Central memory CD4-positive, alpha-beta T cell (primary cell): ENCODE measurements around the gene POLR2L.

Source experiments
- DNase-seq: peaks from one replicate; pipeline ENCODE4 v3.0.0; 2022
- total RNA-seq, 3 experiments: gene quantifications; one replicate each; lab custom pipeline; 2026; lab: John Stamatoyannopoulos, UW

Gene POLR2L
- total RNA-seq, result 9.3 to 55.4 (median 23.9) reads per million in 3 experiments

DNA sequence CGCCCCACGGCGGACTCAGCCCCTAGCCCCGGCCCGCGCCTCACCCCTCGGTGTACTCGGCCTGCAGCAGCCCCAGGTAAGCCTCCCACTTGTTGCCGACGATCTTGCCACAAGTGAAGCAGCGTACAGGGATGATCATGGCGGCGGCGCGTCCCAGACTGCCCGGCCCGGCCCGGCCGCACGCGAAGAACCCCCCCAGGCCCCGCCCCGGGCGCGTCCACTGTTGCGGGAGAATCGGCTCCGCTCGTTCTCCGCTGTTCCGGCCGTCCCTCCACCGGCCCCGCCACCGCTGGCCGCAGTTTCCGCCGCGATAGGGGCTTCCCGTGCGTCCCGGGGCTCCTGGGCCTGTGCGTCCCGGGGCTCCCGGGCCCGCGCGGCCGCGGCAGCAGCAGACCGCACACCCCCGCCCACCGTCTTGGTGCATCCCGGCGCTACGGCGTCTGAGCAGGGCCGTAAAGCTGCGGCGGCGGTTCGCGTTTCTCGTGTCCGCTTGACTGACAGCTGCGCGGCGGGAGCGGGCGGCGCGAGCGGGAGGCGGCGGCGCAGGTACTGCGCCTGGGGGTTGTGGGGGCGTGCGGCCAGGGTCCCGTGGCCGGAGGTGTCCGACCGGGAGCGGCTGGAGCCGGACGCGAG, at the start of gene POLR2L, which contains the start of gene TSPAN4:
POLR2L (minus strand) TSS at position 160 of the 633 bp plus-strand sequence; CDS start at position 139, 21 bp downstream.
TSPAN4 (plus strand) TSS at position 483 of the 633 bp plus-strand sequence. CDS start 7,453 bp downstream, outside the sequence.
- peak; percentile 81 for DNase-seq

DNA sequence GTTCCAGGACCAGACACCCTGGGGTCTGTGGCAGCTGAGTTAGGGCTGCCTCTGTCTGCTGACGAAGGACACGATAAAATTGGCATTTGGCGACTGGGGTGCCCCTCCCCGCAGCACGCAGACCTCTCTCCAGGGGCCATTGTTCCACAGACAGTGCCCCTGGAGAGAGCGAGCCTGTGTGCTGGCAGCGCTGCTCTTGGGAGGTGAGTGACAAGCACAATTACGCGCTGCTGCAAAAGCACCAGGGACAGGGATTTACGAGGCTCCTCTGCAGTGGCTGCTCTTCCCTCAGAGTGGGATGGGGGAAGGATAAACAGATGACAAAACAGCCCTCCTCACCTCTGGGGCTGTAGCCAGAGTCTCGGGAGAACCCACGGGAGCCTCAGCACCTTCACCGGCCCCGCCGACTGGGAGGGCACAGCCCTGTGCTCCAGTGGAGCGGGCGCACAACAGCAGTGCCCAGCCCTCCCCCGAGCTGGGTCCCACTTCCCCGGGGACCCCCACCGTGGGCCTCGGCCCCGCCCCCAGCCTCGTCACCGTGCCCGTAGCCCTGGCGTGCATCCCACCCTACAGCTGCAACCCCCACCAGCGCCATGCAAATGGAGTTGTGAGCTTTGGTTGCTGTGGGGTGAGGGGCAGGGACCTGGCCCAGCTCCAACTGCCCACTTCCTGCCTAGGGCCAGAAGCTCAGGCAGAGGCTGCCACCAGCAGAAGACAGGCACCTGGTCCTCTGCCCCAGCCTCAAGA, 48.6 kb upstream of the POLR2L start:
- no peak for DNase-seq

DNA sequence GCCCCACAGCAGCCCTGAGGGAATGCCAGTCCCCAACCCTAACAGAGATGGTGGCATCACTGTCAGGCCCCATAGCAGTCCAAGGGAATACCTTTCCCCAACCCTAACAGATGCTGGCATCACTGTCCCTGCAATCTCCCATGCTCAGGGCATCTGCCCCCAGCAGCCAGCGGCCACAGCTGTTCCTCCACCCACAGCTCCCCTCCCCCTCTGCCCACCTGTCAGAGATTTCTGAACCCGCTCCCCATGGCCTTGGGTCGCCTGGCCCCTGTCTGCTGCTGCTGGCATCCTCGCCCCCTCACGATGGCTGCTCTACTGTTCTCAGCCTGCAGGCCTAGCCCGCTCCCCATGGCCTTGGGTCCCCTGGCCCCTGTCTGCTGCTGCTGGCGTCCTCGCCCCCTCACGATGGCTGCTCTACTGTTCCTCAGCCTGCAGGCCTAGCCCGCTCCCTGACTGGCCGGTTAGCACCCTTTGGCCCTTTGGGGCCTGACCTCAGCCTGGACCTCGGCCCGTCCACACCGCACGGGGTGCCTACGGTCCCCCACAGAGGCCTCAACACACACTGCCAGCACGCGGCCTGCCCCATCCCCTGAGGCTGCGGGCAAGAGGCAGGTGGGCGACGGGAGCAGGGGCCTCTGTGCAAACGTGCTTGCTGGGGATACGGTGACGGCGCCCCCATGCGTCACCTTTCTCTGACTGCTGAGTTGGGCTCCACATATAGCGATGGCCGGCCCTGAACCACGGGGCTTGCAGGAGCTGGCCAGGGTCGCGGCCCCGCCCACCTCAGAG, 47.6 kb upstream of the POLR2L start:
- no peak for DNase-seq

DNA sequence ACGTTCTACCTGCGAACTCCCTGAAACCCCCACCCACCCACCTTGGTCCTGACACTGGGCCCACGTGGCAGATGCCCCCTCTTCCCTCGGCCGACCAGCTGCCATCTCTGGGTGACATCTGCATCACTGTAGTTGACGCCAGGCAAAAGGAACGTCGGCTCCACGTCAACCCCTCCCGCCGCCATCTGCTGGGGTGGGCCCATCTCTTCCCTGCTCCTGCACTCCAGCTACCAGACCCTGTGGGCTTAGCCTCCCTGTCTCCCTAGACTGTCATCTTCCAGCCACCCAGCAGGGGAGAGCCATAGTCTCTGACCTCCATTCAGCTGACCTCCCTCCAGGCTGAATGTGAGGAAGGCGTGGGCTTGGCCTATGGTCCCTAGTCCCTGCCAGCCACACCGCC, 46.9 kb upstream of the POLR2L start:
- no peak for DNase-seq

DNA sequence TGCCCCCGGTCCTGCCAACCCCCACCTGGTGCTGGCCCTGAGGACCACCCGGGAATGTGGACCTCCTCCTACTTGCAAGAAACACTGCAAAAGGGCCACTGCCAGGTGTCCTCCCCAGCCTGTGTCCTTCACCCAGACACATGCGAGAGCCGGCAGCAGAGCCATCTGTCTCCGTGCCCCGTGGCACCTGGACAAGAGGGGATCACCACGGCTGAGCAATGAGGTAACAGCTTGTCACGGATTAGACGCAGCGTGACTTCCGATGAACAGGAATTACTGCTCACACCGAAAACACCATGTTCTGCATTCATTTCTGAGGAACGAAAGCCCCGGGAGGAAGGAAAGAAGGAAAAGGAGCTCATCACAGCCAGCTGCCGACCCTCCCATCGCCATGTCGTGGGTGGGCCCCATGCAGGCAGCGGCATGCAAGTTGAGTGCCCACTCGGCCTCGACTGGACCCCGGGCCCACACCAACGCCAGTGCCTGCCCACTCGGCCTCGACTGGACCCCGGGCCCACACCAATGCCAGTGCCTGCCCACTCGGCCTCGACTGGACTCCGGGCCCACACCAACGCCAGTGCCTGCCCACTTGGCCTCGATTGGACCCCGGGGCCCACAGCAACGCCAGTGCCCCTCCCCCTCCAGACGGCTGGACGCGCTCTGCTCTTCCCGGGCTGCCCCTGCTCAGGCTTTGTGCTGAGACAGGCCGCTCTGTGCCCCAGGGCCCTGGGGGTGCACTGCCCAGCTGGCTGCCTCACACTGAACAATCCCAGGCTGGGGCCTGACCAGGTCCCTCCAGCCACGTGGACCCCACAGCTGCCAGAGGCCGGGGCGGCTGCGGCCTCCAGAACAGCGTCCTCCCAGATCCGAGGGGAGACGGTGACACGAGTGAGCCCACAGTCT, 46.2 kb upstream of the POLR2L start:
- no peak for DNase-seq

DNA sequence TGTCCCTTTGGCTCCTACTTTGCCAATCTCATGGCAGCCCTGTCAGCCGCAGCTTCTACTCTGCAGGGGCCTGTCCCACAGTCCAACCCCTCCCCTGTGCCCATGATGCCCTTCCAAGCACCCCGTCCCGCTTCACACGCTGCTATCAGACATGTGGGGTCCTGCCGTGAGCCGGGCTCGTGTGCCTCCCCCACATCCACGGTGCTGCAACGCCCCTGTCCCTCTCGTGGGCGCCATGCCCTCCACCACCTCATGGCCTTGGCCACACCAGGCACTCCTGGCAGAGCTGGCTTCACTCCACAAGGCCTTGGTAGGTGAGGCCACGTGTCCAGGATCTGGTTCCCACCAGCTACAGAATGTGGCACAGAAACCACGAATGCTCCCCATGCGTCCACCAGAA, 45.3 kb upstream of the POLR2L start:
- no peak for DNase-seq

DNA sequence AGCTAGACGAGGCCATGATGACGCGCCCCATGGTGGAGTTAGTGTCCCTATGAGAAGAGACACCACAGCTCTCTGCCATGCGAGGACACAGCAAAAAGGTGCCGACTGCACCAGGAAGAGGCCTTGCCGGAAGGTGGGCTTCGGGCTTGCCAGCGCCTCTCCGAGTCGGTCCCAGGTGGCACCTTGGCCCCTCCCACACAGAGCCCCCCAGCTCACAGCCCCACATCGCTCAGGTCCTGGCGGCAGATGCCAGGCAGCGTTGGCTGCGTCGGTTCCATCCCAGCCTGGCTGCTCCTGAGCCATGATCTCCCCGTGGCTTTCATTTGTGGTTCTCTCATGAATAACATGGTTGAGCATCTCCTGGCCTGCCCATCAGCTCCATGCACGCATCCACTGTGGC, 44.2 kb upstream of the POLR2L start:
- DNase-seq, result no peak

DNA sequence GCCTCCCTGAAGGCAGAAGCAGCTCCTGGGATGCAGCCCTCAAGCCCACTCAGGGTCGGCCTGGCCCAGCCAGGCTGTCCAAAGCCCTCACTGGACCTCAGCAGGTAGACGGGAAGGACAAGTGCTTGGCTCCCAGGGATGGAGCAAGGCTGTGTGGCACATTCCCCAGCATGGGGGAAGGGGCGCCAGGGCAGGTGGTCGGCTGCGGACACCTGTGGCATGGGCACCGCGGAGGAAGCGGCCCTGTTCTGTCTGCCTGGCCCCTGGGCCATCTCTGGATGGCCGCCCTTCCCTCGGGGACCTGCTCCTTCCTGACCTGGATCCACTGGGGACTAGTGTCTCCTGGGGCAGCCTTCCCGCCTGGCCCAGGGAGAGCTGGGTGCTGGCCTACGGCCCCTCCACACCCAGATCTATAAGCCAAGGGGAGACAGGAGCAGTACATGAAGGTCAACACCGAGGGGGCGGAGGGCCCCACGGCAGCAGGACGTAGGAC, 42.3 kb upstream of the POLR2L start:
- DNase-seq, result no peak

DNA sequence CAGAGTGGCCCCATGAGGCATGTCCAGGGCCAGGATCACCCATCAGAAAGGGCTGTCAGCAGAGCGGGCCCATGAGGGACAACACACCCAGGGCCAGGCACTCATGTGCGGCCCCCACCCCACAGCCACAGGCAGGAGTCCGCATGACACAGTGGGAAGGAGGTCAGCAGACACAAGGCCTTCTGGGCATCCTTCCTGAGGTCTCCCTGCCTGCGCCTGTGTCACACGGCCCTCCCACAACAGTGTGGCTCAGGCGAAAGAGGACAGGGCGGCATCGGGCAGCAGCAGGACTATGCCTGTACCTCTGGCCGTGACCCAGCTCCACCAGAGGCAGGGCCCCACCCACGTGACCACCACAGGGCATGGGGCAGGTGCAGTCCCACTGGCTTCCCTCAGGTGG, 41.2 kb upstream of the POLR2L start:
- no peak for DNase-seq

DNA sequence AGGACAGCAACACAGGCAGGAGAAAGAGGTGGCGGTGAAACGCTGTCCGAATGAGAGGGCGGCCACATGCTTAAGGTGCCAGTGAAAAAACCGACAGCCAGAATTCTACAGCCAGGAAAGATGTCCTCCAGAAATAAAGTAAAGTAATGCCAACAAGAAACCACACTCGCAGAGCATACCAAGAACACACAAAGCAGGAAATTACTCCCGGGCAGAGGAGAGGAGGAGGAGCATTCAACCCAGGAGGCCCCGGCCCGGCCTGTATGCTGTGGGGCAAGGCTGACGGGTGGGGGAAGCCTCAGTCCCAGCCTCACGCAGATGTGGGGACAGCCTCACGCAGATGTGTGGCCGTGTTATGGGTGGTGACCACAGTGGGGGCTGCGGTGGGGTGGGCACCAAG, 40.3 kb upstream of the POLR2L start:
- no peak for DNase-seq

DNA sequence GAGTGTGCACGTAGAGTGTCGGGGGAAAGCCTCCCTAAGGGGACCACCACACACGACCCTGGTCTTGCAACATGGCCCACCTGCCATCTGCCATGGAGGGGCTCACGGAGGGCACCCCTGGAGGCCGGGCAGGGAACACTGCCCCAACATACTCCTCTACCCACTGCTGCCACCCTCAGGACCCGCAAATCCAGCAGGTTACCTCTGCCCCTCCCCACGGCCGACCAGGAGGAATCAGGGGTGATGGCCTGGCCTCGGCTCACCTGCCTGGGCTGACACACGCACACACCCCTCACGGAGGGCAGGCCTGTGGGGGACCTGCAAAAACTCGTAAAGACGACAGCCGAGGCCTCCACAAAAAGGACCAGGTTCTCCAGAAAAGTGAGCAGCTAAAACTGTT, 38.1 kb upstream of the POLR2L start:
- DNase-seq, result no peak

DNA sequence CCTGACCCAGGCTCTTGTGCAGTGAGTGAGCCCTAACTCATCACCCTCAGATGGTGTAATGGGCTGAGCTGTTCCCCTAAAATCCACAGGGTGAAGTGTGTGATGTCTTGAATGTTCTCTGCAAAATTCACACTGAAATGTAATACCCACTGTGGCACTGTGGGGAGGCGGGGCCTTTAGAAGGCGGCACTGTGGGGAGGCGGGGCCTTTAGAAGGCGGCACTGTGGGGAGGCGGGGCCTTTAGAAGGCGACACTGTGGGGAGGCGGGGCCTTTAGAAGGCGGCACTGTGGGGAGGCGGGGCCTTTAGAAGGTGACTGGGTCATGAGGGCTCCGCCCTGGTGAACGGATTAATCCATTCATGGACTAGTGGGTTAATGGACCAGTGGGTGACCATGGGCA, 35.2 kb upstream of the POLR2L start:
- no peak for DNase-seq

DNA sequence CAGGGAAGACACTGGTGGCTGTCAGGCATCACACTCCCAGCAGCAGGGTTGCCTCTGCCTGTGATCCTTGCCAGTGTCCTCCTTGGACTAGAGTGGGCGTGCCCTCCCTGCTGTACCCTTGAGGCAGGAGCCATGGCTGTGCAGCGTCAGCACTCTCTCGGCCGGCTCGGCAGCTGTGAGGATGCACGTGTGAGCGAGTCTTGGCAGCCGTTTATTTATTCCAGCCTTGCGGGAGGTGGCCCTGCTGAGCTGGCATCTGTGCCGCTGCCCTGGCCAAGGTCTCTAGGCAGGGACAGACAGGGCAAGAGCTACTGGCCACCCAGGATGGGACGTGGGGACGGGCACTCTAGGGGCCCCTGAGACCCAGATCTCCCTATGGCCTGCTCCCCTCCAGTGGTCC, 34.2 kb upstream of the POLR2L start:
- DNase-seq, result no peak

DNA sequence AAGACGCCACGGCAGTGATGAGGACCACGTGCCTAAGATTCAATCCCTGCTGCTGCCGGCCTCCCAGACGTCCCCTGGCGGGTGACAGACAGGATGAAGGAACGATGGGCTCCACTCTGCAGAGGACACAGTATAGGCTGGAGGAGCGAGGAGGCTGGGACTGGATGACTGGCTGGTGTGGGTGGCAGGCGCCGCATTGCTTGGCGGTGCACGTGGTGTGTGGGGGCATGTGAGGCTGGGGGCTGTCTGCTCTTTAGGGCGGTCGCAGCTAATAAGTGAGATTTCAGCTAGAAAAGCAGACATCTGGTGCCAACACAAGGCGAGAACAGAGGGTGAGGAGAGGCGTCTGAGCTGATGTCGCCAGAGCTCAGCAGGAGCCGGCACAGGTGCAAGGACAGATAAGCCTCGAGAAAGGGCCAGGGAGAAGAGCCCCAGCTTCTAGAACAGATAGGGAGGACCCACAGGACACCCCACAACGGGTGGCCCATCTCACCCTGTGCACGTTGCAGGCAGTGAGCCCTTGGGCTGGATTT, 33.5 kb upstream of the POLR2L start:
- no peak for DNase-seq

DNA sequence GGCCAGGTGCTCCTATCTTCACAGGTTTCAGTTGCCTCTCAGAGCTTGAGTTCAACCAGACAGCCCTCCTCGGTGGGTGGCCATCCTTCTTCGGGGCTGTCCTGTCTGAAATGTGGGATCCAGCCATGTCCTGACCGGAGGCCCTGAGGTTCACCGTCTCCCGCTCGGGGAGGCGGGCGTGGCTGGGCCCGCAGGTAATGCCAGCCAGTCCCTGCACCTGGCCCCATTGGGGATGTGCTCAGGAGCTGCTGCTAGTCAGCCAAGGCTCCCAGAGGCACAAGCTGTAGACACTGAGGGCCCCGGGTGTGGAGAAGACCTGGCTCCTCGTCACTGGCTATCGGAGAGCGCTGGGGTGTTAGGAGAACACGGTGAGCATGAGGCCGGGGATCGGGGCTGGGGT, 32.9 kb upstream of the POLR2L start:
- no peak for DNase-seq

DNA sequence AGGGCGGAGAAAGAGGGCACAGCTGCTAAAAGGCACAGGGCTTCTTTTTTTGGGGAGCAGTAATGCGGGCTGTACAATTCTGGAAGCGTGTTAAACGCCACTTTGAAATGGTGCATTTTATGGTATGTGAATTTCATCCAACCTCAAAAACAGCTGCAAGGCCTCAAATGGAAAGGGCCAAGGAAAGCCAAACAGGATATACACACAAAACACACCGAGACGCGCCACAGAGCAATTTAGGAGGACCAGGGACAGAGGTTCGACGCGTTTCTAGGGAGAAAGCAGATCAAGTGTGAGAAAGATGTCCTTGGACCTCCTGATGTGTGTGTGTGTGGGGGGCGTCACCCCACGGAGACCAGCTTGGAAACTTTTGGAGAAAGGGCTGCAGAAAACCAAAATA, 31.4 kb upstream of the POLR2L start:
- DNase-seq, result no peak

DNA sequence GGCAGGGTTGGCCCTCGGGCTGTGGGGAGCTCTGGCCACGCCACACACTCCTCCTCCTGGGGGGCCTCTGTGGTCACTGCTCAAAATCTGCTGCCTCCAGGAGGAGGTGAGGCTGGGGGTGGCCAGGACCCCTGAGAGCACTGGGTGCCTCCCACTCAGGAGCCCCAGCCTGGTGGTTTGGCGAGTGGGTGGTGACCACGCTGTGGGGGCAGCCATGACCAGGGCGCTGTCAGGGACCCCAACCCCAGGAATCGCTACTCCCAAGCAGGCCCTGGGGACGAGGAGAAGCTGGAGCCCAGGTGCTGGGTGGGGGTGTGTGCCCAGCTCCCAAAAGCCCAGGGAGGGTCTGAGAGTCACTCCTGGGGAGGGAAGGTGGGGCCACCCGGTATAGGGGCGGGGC, 30.5 kb upstream of the POLR2L start:
- no peak for DNase-seq

DNA sequence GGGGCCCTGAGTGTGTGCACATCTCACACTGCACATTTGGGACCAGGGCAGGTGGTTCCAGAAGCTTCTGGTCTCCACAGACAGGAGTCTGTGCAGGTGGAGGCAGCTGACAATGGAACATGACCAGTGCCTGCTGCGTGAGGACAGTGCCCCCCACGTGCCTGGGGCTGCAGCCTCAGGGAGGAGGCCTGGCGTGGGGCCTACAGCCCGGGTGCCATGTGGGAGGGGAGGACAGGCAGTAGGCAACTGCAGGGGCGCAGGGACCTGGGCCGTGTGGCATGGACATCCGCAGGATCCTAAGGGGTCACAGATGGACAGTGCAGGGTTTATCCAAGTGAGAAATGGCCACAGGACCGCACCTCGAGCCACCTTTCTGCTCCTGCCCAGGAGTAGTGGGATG, 29.1 kb upstream of the POLR2L start:
- no peak for DNase-seq

DNA sequence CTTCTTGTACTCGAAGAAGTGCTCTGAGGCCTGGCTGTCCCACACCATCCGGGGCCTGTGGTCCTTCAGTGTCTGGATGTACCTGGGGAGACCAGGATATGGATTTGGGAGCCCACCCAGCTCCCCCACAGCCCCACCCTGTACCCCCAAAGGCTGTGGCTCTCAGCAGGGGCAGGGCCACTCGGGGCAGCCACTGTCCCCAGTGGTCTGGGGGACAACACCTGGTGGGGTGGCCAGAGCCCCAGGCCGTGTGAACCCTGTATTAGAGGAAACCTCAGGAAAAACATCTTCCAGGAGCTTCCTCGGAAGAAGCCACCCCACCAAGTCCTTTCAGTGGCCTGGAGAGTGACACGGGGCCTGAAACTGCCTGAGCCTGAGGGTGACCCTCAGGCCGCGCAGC, 28.1 kb upstream of the POLR2L start:
- no peak for DNase-seq

DNA sequence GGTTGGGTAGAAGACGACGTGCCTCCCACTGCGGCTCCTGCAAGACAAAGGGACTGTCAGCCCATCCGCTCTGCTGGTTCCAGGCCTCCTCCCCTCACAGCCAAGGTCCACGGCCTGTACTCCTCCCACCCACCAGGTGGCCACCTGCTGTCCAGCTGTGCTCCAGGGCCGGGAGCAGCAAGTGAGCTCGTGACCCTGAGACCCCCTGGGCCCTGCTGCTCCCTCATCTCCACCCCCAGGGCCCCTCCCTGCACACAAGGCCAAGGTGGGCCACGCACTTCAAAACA, 27.7 kb upstream of the POLR2L start:
- DNase-seq, result no peak

DNA sequence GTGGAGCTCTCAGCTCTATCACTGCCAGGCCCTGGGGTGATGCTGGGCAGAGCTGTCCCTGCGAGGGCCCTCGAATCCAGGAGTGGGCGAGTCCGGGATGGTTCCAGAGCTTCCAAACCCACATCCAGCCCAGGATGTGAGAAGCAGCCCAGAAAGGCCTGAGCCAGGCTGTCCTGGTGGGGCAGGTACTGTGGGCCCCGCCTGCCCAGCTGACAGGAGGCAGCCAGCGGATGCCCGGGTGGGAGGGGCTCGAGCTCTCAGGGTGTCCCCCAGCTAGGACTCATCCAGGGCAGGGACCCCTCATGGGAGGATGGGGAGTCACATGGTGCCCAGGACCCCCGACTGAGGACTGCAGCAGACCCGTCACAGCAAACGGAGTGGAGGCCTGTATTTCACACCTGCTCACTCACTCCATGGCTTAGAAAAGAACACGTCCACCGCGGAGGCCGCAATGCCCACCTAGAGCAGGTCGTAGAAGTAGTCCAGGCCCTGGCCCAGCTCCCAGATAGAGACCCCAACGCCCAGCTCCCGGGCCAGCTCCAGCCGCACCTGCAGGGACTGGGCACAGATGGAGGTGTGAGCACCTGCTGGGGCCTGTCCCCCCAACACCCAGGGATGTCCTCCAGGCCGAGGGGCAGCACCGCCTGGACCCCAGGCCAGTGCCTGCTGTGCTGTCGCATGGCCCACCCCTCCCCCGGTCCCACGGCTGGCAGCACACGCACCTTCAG, 27.2 kb upstream of the POLR2L start:
- DNase-seq, result no peak

DNA sequence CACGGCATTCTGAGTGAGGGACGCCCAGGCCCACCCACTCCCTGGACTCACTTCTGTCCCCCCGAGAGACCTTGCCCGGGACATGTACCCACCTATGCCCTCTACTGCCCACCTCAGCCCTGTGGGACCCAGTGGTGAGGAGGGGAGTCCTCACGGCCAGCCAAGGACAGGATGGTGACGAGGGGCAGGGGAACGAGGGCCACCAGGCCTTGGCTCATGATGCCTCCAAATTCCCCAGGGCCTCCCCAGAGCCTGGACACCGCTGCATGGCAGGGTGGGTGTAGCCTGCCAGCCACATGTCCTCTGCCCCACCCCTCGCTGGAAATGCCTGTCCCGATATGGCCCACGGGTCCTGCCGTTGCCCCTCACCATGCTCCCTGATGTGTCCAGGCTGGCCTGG, 26.5 kb upstream of the POLR2L start:
- DNase-seq, result no peak
